Cardiac fibroblast (primary cell): Measurements from ENCODE around the gene TDP1.
"Not testable (repeated sequence)": the region's sequence is repeated elsewhere in the genome, so short reads cannot be mapped to it uniquely, and the experiment has no call there.

Source experiments
- DNase-seq, 2 donors: peaks; one replicate each; pipeline versions ENCODE4 v3.0.0 to v3.0.0-alpha.2; 2010; ENCODE audit warnings: low read depth in 2 of 2
- H3K4me3 ChIP-seq, 2 donors: replicated peaks in 1 of 2; 1 replicate in 1 of 2; 2 replicates in 1 of 2; pipeline ENCODE4 v1.5.1; 2011; ENCODE audit warnings: low read depth in 2 of 2, low read length in 2 of 2, mild to moderate bottlenecking in 2 of 2, moderate library complexity in 1 of 2
- CTCF ChIP-seq: IDR thresholded peaks from one replicate; pipeline ENCODE4 v1.5.1; 2011; ENCODE audit warnings: low read depth, mild to moderate bottlenecking, low read length, inconsistent platforms

Gene TDP1

GRCh38 chr14:90019824-90020523 lies 64.2 kb downstream of the TDP1 start:
- no peak for DNase-seq

GRCh38 chr14:90023176-90023896 lies 67.6 kb downstream of the TDP1 start:
- DNase-seq: peak; percentile 26 to 35
- no peak for TF ChIP-seq CTCF
- no peak overlapping the region for H3K4me3 ChIP-seq

More at GRCh38 chr14:90019824-90020523, 64.2 kb downstream of the TDP1 start:
- no peak for TF ChIP-seq CTCF
- H3K4me3 ChIP-seq: no peak overlapping the region

GRCh38 chr14:90024910-90025309 lies 69.2 kb downstream of the TDP1 start:
- H3K4me3 ChIP-seq: no peak overlapping the region
- TF ChIP-seq CTCF: no peak
- DNase-seq: peak in 1 of 2 donors; percentile 3

- H3K4me3 ChIP-seq, DNase-seq: not testable (repeated sequence)
Measured at GRCh38 chr14:90026608-90027007, 70.9 kb downstream of the TDP1 start.

GRCh38 chr14:90027842-90028241 lies 72.1 kb downstream of the TDP1 start:
- no peak overlapping the region for H3K4me3 ChIP-seq
- TF ChIP-seq CTCF: no peak
- DNase-seq: no peak

GRCh38 chr14:90034156-90034555 lies 78.4 kb downstream of the TDP1 start:
- DNase-seq: no peak
- H3K4me3 ChIP-seq: no peak overlapping the region
- TF ChIP-seq CTCF: no peak

GRCh38 chr14:90034835-90035525 lies 79.3 kb downstream of the TDP1 start:
- no peak for DNase-seq
- no peak for TF ChIP-seq CTCF
- no peak overlapping the region for H3K4me3 ChIP-seq
